ENCODE data around the gene SMC3.

DNA sequence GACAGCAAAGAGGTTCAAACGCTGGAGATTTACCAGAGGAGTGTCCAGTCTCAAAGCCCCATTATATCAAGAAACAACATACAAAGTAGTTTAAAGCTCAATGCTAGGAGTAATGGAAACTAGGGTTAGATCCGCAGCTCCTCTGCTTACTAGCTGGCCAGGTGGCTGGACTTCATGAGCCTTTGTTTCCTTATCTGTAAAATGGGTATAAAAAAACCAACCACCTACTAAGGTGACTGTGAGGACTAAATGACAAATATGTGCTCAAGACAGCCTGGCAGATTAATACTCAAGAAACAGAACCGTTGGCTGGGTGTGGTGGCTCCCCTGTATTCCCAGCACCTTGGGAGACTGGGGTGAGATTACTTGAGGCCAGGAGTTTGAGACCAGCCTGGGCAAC, 70.8 kb downstream of the SMC3 start:
- TF ChIP-seq, protein P1, sequence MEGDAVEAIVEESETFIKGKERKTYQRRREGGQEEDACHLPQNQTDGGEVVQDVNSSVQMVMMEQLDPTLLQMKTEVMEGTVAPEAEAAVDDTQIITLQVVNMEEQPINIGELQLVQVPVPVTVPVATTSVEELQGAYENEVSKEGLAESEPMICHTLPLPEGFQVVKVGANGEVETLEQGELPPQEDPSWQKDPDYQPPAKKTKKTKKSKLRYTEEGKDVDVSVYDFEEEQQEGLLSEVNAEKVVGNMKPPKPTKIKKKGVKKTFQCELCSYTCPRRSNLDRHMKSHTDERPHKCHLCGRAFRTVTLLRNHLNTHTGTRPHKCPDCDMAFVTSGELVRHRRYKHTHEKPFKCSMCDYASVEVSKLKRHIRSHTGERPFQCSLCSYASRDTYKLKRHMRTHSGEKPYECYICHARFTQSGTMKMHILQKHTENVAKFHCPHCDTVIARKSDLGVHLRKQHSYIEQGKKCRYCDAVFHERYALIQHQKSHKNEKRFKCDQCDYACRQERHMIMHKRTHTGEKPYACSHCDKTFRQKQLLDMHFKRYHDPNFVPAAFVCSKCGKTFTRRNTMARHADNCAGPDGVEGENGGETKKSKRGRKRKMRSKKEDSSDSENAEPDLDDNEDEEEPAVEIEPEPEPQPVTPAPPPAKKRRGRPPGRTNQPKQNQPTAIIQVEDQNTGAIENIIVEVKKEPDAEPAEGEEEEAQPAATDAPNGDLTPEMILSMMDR (IDR thresholded peaks at IDR 0.05): no peak
- TF ChIP-seq POLR2A (IDR thresholded peaks at IDR 0.05): no peak
